ENCODE data around the gene GRIK4. TPM values are rescaled to one million over a fixed set of nuclear protein-coding genes. Genes with fewer than 3 reads are reported as not detected.

The GRIK4 gene
- total and polyA plus RNA-seq, 2 donors (not counting 3 experiments of a cell fraction or from before 2014, with no cell fraction given) = 0.81 to 1.6 TPM

DNA sequence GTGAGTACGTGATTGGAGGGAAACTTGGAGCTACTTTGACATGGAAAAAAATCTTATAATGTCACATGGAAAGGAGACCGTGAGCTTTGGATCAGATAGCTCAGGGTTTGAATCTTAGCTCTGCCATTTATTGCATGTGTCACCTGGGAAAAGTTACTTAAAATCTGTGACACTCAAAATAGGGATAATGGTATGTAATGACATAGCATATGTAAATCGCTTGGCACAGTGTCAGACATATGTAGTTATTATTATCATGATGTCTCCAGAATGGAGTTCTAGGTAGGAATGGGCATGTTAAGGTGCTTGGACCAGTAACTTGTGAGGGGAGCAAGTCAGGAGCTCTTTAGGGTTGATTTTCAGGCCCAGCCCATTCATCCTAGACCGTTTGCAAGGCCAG lies 75.8 kb downstream of the GRIK4 start:
- no TSS peak for BruUV-seq (replicated peaks)
- intact Hi-C loops (cut with micrococcal nuclease) = no loop called here
- Histone ChIP-seq H2AFZ (ENCODE audit: low read depth, low read length) (no peak overlapping the region), H3K4me3 (replicated peaks in 1 of 3; ENCODE audit: insufficient read depth in 1 of 3, low read depth in 1 of 3, low read length in 3 of 3) (no peak overlapping the region), H3K9me3 (replicated peaks; ENCODE audit: control insufficient read depth, insufficient read depth, low read length) (no peaks in the 10 kb centered on the region), H3K9me1 (replicated peaks; ENCODE audit: control insufficient read depth, extremely low read depth, insufficient read depth, low read length) (no peaks in the 10 kb centered on the region), H3K4me2 (ENCODE audit: insufficient read depth, low read length) (no peak overlapping the region), H4K20me1 (replicated peaks; ENCODE audit: control insufficient read depth, extremely low read depth, insufficient read depth, low read length) (no peaks in the 10 kb centered on the region), H3K4me1 (ENCODE audit: control insufficient read depth, extremely low read depth, insufficient read depth, low read length) (no peaks in the 10 kb centered on the region), H3K79me2 (ENCODE audit: control insufficient read depth, insufficient read depth, low read length) (no peaks in the 10 kb centered on the region), H3K27me3 (ENCODE audit: control insufficient read depth in 2 of 2, insufficient read depth in 2 of 2, low read length in 2 of 2) (peaks cover 2% of the 10 kb centered on the region in 2 experiments), H3K36me3 (ENCODE audit: control insufficient read depth in 2 of 2, extremely low read depth in 1 of 2, insufficient read depth in 2 of 2, low read length in 2 of 2) (no peaks in the 10 kb centered on the region), H3K9ac (replicated peaks; ENCODE audit: extremely low read depth, insufficient read depth, low read length) (no peak overlapping the region), H3K27ac (ENCODE audit: insufficient read depth, low read depth, low read length) (no peak overlapping the region)
- FAIRE-seq = no peak
- ChIA-PET CTCF (interaction anchor here (0.9 to 1.2 kb wide), 2 partner anchors 12 to 14 kb away, joined by 3 read pairs; no protein-coding TSS in a partner anchor), POLR2A (no interaction called here)
- no peak for TF ChIP-seq FOS (IDR thresholded peaks at IDR 0.05; ENCODE audit: borderline replicate concordance, insufficient read depth, low read length)
- TF ChIP-seq POLR2A (IDR thresholded peaks at IDR 0.05; ENCODE audit: low read depth, low read length) = no peak
- TF ChIP-seq, protein P1, sequence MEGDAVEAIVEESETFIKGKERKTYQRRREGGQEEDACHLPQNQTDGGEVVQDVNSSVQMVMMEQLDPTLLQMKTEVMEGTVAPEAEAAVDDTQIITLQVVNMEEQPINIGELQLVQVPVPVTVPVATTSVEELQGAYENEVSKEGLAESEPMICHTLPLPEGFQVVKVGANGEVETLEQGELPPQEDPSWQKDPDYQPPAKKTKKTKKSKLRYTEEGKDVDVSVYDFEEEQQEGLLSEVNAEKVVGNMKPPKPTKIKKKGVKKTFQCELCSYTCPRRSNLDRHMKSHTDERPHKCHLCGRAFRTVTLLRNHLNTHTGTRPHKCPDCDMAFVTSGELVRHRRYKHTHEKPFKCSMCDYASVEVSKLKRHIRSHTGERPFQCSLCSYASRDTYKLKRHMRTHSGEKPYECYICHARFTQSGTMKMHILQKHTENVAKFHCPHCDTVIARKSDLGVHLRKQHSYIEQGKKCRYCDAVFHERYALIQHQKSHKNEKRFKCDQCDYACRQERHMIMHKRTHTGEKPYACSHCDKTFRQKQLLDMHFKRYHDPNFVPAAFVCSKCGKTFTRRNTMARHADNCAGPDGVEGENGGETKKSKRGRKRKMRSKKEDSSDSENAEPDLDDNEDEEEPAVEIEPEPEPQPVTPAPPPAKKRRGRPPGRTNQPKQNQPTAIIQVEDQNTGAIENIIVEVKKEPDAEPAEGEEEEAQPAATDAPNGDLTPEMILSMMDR (IDR thresholded peaks at IDR 0.05; ENCODE audit: extremely low read depth in 1 of 2, insufficient read depth in 1 of 2, low read depth in 1 of 2, low read length in 2 of 2) = no peak
- TF ChIP-seq, protein P2, sequence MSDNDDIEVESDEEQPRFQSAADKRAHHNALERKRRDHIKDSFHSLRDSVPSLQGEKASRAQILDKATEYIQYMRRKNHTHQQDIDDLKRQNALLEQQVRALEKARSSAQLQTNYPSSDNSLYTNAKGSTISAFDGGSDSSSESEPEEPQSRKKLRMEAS (IDR thresholded peaks at IDR 0.05; ENCODE audit: insufficient read depth, insufficient read length) = no peak
- no peak for TF ChIP-seq EZH2 (IDR thresholded peaks at IDR 0.05; ENCODE audit: borderline replicate concordance, low read depth, low read length, severe bottlenecking)
- TF ChIP-seq POLR2AphosphoS5 (IDR thresholded peaks at IDR 0.05; ENCODE audit: insufficient read depth, low read depth, low read length) = no peak
- TF ChIP-seq MYC (IDR thresholded peaks at IDR 0.05; ENCODE audit: low read depth, low read length) = no peak
- DNase-seq (ENCODE audit: low read depth, low spot score) = no peak
- dilution Hi-C loops (cut with MboI; ENCODE audit: extremely low pct_ligation_motif_present, low sequenced_read_pairs) = no loop called here
